PFSK-1 (cell line): ENCODE results near the gene AQP1.

ENCODE experiments used
- POLR2AphosphoS5 ChIP-seq: IDR thresholded peaks from 2 replicates; pipeline ENCODE4 v1.6.1; 2012; ENCODE audit warnings: low read depth, mild to moderate bottlenecking, control low read depth, low read length, moderate library complexity
- TAF1 ChIP-seq: IDR thresholded peaks from 2 replicates; pipeline ENCODE4 v1.6.1; 2012; ENCODE audit warnings: low read length, control low read depth, borderline replicate concordance; ENCODE audit not compliant: insufficient read depth
- TF ChIP-seq, protein P1 (sequence below), 2 experiments: IDR thresholded peaks; 2 replicates each; pipeline versions ENCODE4 v1.6.1 to v1.8.0; 2011 to 2012; ENCODE audit warnings: low read depth in 2 of 2, low read length in 2 of 2, control low read depth in 1 of 2, inconsistent platforms in 1 of 2, mild to moderate bottlenecking in 1 of 2, moderate library complexity in 1 of 2; ENCODE audit not compliant: insufficient read depth in 1 of 2

DNA sequence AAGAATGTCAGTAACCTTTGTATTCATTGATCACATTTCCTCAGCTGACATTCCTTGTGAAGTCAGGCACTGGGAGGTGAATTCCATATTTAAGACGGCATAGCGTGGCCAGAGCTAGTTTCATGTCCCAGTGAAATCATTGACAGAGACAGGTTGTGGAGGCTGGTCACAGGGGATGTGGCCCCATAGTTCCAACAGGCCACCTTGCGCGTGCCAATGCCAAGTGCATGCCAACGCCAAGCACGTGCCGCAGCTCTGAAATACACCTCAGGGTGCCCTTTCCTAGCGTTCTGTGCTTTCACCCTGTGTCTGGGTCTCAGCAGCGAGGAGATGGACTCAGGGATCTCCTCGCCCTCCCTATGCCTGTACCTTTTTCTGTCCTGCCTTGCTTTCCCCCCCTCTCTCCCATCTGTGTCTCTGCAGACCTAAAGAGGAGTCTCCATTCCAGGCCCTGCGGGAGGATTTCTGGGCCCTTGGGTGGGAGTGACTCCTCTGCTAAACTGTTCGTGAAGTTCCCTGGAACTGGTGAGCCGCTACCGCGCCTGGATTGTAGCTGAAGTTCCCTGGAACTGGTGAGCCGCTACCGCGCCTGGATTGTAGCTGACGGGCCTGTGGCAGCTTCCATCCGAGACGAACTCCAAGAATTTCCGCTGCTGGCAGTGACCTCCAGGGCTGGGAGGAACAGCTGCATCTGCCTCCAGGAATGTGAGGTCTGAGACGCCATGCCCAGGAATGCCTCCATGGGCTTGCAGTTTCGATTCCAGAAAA, 19.7 kb downstream of the AQP1 start:
- TF ChIP-seq POLR2AphosphoS5 (no peak), TAF1 (no peak)
- TF ChIP-seq, protein P1, sequence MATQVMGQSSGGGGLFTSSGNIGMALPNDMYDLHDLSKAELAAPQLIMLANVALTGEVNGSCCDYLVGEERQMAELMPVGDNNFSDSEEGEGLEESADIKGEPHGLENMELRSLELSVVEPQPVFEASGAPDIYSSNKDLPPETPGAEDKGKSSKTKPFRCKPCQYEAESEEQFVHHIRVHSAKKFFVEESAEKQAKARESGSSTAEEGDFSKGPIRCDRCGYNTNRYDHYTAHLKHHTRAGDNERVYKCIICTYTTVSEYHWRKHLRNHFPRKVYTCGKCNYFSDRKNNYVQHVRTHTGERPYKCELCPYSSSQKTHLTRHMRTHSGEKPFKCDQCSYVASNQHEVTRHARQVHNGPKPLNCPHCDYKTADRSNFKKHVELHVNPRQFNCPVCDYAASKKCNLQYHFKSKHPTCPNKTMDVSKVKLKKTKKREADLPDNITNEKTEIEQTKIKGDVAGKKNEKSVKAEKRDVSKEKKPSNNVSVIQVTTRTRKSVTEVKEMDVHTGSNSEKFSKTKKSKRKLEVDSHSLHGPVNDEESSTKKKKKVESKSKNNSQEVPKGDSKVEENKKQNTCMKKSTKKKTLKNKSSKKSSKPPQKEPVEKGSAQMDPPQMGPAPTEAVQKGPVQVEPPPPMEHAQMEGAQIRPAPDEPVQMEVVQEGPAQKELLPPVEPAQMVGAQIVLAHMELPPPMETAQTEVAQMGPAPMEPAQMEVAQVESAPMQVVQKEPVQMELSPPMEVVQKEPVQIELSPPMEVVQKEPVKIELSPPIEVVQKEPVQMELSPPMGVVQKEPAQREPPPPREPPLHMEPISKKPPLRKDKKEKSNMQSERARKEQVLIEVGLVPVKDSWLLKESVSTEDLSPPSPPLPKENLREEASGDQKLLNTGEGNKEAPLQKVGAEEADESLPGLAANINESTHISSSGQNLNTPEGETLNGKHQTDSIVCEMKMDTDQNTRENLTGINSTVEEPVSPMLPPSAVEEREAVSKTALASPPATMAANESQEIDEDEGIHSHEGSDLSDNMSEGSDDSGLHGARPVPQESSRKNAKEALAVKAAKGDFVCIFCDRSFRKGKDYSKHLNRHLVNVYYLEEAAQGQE (IDR thresholded peaks at IDR 0.05; ENCODE audit: insufficient read depth in 1 of 2, low read depth in 2 of 2, low read length in 2 of 2) = no peak
